CD4-positive, alpha-beta T cell treated with Interleukin-10 for 1 hour (primary cell): Measurements from ENCODE around the gene SBDS.
"Not testable (repeated sequence)": the region's sequence is repeated elsewhere in the genome, so short reads cannot be mapped to it uniquely, and the experiment has no call there.

Experiments used
- DNase-seq: peaks from one replicate; pipeline ENCODE4 v3.0.0-alpha.2; 2020

SBDS gene

DNA sequence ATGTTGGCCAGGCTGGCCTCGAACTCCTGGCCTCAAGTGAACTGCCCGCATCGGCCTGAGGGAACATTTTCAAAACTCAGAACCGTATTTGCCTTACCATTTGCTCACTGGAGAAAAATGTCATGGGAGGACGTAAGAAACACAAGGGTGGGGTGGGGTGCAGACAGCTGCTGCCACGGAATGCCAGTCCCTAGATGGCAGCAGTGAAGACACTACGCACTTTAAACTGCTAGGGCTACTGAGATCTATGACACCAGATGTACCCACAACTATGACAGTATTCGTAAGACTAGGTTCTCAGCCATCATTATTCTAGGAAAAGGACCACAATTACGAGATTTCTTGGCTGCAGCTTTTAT, 716 bp downstream of the SBDS start:
- DNase-seq: peak; percentile 80

DNA sequence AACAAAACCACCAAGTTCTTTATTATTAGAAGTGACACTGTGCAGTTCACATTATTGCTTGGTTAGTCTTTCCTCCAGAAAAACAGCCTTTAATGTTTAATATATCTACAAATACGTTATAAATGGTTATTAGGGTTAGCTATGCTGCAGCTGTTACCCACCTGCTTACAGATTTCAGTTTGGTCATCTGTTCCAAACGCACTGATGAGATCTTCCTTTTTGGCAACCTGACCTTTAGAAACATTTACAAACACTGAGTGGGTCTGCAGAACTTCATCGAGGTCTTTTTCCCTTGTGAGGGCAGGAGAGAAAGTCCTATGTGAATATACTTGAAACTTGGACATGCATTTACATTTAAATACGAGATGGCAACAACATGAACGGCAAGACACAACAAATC, 1.3 kb downstream of the SBDS start:
- DNase-seq: not testable (repeated sequence)

DNA sequence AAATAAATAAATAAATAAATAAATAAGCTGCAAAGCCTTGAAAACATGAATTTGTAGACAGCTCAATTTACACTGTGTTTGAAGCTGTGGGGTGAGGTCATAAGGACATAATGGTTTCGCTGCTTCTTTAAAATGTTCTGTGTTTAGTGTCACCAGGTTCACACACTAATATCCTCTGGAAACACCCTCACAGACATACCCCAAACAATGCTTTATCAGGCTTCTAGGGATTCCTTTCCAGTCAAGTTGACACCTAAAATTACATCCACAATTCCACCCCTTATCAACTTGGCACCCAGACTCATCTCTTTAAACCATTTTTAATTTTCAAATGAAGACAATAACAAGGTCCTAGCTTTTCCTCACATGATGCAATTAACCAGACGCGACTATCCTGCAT, 5.8 kb downstream of the SBDS start:
- DNase-seq: not testable (repeated sequence)

DNA sequence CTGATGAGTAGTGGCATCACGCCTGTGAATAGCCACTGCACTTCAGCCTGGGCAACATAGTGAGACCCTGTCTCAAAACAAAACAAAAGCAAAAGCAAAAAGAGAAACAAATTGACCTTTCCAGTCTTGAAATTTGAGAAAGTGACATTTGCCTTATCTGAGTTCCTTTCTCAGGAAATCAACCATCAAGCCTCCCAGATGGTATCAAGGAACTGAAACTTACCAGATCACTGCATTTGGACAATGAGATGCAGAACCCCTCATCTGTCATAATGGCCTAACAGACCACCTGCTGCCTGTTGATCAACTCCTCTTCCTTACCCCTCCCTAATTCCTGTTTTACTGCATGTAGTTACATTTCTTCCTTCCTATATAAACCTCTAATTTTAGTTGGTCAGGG, 15.1 kb downstream of the SBDS start:
- not testable (repeated sequence) for DNase-seq

DNA sequence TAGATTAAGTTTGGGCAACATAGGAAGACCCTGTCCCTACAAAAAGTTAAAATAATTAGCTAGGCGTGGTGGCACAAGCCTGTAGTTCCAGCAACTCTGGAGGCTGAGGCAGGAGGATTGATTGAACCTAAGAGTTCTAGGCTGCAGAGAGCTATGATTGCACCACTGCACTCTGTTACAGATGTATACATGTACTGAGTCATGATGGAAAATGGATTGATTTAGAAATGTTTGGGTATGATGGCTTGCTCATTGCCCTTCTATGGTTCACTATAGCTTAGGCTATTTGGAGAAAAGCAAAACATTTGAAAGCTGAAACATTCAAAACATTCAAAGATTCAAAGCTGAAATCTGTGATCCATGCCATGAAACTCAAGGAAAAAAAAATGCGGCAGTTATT, 16.4 kb downstream of the SBDS start:
- not testable (repeated sequence) for DNase-seq

DNA sequence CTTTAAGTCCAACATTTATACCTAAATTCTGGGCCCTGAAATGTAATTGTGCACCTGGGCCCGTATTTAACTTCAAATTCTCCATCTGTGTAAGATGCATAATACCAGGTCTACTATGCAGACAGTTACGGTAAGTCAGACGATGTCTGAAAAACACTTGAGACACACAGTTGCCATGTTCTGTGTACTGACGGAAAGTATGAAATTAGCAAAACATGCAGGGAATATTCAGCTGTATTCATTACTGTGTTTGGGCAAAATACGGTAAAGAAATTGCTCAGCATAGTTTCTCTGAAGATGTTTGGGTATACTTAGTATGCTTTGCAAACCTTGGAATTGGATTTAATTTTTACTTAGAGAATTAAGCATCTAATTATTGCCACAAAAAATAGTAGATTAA, 17.1 kb downstream of the SBDS start:
- not testable (repeated sequence) for DNase-seq

DNA sequence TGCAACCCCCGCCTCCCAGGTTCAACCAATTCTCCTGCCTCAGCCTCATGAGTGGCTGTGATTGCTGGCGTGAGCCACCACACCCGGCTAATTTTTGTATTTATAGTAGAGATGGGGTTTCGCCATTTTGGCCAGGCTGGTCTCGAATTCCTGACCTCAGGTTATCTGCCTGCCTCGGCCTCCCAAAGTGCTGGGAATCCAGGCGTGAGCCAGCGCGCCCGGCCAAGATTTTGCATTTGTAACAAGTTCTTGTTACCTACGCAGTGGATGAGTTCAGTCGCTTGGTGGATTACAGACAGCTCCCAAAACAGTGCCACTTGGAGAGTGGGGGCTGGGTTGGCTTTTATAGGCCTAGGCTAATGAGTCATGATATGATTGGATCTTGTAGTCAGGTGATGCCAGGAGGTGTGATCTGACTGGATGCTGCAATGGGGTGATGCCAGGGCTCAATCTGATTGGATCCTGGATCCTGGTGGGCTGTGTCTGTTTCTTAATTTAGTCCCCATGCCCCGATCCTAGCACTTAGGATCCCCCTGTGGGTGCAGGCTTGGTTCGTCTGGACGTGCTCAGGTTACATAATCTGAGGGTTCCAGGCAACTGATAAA, 20.3 kb downstream of the SBDS start:
- no peak for DNase-seq

DNA sequence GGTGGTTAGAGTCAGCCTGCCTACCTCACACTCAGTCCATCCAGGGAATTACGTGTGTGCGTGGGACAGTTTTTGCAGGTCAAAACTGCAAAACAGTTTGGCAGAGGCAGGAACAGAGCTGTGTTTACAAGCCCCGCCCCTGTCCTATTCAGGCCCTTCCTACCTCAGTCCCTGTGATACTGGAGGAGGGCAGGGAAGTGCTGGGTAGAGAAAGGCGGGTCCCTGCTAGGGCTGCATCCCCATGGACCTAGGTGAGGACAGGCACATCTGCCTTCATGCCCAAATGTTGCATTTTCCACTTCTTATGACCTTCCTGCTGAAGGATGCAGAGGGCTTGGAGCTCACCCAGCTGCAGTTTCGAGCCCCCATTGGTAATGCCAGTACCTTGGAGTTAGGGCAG, 25.1 kb downstream of the SBDS start:
- no peak for DNase-seq

DNA sequence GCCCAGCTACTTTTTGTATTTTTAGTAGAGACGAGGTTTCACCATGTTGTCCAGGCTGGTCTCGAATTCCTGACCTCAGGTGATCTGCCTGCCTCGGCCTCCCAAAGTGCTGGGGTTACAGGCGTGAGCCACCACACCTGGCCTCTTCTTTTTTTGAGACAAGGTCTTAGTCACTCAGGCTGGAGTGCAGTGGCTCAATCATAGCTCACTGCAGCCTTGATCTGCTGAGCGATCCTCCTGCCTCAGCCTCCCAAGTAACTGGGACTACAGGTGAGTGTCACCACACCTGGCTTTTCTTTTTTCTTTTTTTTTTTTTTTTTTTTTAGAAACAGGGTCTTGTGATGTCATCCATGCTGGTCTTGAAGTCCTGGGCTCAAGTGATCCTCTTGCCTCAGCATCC, 26.4 kb downstream of the SBDS start:
- DNase-seq: not testable (repeated sequence)

DNA sequence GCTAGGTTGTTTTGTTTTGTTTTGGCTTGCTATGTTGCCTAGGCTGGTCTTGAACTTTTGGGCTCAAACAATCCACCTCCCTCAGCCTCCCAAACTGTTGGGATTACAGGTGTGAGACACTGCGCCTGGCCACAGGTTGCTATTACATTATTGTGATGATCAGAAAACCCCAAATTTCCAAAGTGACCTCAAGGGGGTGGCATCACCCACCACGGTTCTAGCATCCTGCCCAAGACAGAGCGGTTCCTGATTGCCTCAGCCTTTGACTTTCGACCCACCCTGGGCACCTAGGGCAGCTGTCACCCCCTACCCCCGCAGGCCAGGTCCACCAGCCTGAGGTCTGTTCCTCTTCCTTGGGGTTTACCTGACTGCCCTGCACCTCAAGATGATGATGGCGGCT, 28.4 kb downstream of the SBDS start:
- no peak for DNase-seq

DNA sequence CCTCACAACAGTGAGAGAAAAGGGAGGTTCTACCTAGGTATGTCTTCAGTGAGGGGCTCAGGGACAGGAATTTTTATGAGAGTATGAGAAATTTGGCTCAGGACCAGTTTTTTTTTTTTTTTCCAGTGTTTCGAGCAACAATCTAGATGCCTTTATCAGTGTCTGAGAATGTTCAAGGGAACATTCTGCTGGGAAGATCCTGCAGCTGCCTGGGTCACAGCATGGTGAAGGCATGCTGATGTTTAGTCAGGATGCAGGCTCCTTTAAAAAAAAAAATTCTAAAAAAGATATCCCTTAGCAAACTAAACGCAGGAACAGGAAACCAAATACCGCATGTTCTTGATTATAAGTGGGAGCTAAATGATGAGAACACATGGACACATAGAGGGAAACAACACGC, 31.0 kb downstream of the SBDS start:
- DNase-seq: no peak

DNA sequence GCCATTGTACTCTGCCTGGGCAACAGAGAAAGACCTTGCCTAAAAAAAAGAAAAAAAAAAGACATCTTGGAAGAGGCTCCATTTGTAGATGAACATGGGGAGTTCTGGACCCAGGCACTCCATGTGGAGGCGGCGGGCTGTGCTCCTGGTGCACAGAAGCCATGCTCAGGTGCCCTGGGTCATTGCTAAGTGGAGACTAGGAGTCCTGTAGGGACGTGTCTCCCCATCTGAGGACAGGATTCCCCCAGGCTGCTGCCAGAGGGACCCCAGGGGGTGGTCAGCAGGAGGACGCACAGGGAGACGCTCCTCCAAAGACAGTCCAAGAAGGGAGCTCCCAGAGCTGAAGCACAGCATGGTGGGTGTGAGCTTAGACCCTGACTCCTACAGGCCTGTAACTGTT, 34.3 kb downstream of the SBDS start:
- DNase-seq: no peak

DNA sequence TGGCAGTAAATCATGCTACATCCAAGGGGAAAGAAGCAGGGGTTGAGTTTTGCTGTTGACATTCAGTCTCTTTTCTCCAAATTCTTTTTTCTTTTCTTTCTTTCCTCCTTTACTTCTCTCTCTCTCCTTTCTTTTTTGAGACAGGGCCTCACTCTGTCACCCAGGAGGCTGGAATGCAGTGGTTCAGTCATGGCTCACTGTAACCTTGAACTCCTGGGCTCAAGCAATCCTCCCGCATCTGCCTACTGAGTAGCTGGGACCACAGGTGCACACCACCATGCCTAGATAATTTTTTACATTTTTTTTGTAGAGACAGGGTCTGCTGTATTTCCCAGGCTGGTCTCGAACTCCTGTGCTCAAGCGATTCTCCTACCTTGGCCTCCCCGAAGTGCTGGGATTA, 35.2 kb downstream of the SBDS start:
- no peak for DNase-seq

DNA sequence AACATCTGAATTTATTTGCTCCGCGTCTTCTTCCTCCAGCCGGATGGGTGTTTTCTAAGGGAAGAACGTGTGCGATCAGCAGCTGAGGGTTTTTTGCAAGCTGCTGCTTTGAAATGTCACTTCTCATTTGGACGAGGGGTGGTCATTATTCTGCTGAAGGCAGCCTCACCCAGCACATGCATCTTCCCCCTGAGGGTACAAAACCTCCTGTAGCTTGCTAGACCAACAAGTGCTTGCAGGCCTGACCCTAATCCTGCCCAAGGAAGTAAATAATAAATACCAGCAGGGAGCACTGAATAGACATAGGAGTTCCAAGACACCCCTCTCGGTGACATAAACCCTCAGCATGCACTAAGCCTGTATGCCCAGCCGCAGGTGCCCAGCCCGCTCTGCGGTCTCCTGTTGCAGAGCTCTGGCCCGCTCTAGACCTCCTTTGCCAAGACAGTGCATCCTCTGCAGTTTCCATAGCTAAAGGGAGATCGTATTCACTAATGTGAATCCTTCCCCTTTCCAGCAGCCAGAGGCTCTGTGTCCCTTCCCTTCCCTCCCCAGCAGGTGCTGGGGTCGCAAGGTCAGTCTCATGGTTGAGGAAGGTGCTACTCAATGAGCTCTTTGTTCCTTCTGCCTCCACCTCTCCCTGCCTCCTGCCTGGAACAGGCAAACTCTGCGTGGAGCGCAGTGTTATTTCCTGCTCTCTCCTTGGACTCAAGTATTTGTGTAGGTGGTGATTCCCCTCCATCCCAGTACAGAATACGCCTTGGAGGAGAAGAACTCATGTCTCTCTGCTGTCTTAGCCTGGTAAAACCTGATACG, 36.6 kb downstream of the SBDS start:
- no peak for DNase-seq

DNA sequence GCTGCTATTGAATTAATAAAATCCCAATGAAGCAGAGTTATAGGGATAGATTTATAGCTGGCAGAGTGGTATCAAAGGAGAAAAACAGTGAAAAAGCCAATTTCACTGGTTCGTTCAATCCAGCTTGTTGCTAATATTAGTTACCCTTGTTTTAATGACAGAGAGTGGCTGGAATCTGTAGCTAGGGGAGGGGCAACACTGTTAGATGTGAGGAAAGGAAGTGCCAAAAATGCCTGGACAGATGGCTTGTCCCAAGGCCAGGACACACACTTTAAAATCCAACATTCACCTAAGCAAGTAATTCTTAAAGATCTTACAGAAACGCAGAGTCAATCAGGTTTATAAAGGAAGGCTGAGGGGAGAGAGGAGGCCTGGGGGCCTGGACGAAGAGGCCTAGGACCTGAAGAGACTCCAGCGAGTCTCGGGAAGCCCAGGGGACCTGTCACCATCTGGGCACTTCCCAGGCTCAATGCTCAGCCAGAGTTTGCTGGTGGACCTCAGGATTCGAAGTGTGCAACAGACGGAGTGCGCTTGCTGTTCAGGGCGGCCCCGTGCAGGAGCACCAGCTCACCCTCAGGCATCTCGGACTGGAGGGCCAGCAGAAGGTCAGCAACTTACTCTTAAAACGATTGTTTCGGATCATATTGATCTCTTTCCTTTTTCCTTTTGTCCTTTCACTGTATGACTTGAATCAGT, 37.6 kb downstream of the SBDS start:
- DNase-seq: no peak

DNA sequence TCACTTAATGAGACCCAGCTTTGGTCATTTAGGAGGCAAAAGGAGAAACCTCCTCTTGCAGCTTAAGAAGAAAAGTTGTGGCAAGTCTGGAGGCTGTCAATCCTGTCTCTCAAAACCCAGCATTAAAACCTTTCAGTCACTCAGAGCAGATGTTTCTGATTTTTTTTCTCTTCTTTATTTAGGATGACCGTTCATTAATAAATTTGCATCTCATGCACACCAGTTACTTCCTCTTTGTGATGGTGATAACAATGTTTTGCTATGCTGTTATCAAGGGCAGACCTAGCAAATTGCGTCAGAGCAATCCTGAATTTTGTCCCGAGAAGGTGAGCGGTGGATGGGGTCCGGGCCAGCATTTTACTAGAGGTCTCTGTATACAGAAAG, 42.4 kb downstream of the SBDS start:
- DNase-seq: no peak

DNA sequence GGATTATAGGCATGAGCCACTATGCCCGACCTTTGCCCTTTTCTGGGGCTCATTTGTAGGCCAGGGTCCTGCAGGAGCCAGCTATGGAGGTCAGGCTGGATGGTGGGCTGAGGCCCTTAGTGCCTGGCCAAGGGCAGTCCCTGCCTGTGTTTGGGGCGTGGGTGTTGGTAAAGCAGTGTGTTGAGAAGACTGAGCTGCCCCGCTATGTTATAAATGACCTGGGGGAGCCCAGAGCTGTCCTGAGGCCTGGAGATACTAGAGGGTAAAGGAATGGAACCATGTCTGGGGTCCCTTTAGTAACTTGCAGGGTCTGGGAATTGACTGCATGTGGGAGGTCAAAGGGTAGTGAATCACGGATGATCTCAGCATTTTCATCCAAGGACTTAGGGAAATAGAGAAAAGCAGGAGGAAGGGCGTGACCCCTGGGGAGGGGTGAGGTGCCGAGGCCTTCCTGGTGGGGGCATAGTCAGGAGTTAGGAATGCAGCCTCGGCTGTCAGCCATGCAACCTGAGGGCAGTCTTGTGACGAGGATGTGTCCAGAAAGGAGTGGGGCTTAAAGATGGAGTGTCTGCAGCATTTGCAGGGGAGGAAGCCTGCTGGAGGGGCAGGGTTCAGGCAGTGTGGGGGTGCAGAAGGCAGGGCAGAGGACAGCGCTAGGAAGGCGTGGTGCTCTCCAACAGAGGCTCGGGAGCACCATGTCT, 42.9 kb downstream of the SBDS start:
- DNase-seq: no peak

DNA sequence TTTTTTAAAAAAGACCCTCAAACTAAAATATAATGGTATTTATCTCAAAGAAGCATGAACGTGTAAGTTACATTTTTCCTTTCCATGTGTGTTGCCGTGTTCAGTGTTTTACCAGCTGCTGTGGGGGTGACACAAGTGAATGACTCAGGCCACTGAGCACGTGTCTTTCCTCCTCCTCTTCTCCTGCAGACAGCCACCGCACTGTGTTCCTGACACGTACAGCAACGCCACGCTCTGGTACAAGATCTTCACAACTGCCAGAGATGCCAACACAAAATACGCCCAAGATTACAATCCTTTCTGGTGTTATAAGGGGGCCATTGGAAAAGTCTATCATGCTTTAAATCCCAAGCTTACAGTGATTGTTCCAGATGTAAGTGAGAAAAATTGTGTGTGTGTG, 44.6 kb downstream of the SBDS start:
- no peak for DNase-seq

DNA sequence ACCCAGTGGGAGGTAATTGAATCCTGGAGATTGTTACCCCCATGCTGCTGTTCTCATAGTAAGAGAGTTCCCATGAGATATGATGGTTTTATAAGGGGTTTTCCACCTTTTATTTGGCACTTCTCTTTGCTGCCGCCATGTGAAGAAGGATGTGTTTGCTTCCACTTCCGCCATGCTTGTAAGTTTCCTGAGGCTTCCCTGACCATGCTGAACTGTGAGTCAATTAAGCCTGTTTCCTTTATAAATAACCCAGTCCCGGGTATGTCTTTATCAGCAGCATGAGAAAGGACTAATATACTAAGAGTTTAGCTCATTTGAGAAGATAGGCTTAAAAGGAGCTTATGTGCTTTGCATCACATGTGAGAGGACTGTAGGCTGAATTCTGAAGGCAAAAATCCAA, 45.1 kb downstream of the SBDS start:
- no peak for DNase-seq

DNA sequence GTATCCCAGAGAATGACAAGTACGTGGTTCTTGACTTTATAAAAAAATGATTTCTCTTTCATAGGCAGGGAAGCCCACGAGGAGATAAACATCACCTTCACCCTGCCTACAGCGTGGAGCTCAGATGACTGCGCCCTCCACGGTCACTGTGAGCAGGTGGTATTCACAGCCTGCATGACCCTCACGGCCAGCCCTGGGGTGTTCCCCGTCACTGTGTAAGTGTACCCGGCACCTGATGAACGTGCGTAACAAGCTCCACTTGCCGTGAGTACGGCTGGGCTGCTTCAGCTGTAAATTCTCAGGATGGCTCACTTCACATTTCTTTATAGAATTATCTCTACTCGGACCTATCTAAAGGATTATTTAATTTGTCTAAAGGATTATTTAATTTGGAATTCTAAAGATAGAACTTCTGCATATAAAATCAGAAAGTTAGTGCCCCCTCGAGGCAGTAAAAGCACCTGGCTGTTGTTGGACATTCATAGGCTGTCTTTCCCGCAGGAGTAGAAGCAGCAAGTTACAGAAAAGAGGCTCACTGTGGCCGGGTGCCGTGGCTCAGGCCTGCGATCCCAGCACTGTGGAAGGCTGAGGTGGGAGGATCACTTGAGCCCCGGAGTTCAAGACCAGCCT, 46.8 kb downstream of the SBDS start:
- DNase-seq: no peak

DNA sequence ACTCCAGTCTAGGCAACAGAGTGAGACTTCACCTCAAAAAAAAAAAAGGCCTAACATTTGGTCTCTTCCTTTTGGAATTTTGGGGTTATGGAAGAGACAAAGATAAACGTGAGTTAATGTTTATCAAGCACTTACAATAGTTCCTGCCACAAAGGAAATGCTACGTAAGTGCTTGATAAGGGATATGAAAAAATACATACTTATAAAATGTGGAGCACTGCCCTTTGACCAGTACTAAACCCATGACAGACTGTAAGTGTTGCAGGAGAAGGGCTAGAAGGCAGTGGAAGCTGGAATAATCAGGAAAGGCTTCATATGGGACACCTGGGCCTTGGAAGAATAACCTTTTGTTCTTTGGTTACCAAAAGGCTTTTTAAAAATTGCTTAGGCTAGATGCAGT, 48.8 kb downstream of the SBDS start:
- DNase-seq: no peak

DNA sequence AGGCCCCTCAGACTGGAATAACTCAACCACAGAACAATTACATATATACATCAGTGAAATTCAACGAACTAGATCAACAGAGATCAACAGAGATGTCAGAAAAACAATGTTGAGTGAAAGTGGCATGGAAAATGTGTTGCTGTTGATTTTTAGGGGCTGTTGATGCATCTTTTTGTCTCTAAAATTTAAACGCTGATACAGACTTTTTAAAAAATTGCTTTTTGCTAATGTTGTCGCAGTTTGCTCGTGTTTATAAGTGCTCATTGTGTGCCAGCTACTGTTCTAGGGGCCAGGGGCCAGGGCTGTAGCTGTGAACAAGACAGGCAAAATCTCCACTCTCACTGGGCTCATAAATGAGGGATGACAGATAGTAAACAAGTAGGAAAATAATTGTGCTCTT, 56.1 kb downstream of the SBDS start:
- no peak for DNase-seq

DNA sequence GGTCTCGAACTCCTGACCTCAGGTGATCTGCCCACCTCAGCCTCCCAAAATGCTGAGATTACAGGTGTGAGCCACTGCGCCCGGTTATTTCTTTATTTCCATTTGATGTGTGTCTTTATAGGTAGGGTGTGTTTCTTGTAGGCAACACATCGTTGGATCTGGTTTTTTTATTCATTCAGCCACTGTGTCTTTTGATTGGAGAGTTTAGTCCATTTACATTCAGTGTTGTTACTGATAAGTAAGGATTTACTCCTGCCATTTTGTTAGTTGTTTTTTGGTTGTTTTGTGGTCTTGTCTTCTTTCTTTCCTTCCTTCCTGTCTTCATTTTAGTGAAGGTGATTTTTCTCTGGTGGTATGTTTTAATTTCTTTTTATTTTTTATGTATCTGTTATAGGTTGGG, 57.4 kb downstream of the SBDS start:
- no peak for DNase-seq
